HepG2 (cell line): ENCODE results near the gene ZBTB7C. TPM values are rescaled to one million over a fixed set of nuclear protein-coding genes. Genes with fewer than 3 reads are reported as not detected.

Experiments
- ATAC-seq: fragments of 200-7000 bp; cut with Tn5 transposase; 3 replicates; pipeline ENCODE4 v1.9.1; 2020; ENCODE audit warnings: mild to moderate bottlenecking, moderate library complexity
- BruUV-seq: library from RNA; stranded (reverse); fragments of 400-500 nt; replicated peaks from 2 replicates; lab custom pipeline; 2021; lab: Mats Ljungman, UMichigan
- CTCF ChIA-PET: fragments of 300-600 bp; formaldehyde crosslinking; extraction: SDS; loops from one replicate; lab custom pipeline; 2021; ENCODE audit warnings: low total read pairs, inconsistent platforms, low intra/inter-chr PET ratio; lab: Yijun Ruan, JAX
- POLR2A ChIA-PET: fragments of 350-600 bp; sonication (Branson Sonifier 250); formaldehyde crosslinking; loops from one replicate; lab custom pipeline; 2020; ENCODE audit warnings: antibody characterized with exemption, inconsistent platforms; lab: Yijun Ruan, JAX
- DNase-seq: peaks from one replicate; pipeline ENCODE4 v3.0.0-alpha.2; 2015; ENCODE audit warnings: low spot score
- FAIRE-seq: peaks from 3 replicates; lab custom pipeline; 2011; peaks lifted over from hg19 to GRCh38; lab: Jason Lieb, UNC
- H2AFZ ChIP-seq: one replicate; pipeline ENCODE4 v1.6.1; 2011; ENCODE audit warnings: low read length, inconsistent platforms
- H3K27ac ChIP-seq: fragments of 300-600 bp; 3 replicates; pipeline ENCODE4 v1.8.0; 2011; ENCODE audit warnings: mixed run types, mild to moderate bottlenecking, mixed read lengths, low read length, inconsistent platforms; ENCODE audit not compliant: insufficient read depth; ENCODE audit errors: extremely low read length
- H3K27me3 ChIP-seq, 2 experiments: fragments of 200-600 bp in 1 of 2; 2 replicates in 1 of 2; 3 replicates in 1 of 2; pipeline versions ENCODE4 v1.6.0 to v1.8.0; 2011; ENCODE audit warnings: low read length in 2 of 2, mild to moderate bottlenecking in 2 of 2, moderate library complexity in 2 of 2, inconsistent platforms in 1 of 2; ENCODE audit not compliant: insufficient read depth in 2 of 2, control insufficient read depth in 1 of 2
- H3K36me3 ChIP-seq, 2 experiments: fragments of 200-600 bp in 1 of 2; replicated peaks in 1 of 2; 2 replicates in 1 of 2; 3 replicates in 1 of 2; pipeline versions ENCODE4 v1.5.1 to v1.8.0; 2011; ENCODE audit warnings: low read length in 2 of 2, inconsistent platforms in 1 of 2; ENCODE audit not compliant: insufficient read depth in 2 of 2, control insufficient read depth in 1 of 2
- H3K4me1 ChIP-seq: 2 replicates; pipeline ENCODE4 v1.5.1; 2012; ENCODE audit warnings: low read length, inconsistent platforms; ENCODE audit not compliant: insufficient read depth
- H3K4me2 ChIP-seq: 2 replicates; pipeline ENCODE4 v1.6.0; 2011; ENCODE audit warnings: low read depth, low read length, inconsistent platforms
- H3K4me3 ChIP-seq, 3 experiments: fragments of 200-600 bp in 1 of 3; sonication (generic), shearing (Covaris generic) in 1 of 3; replicated peaks in 1 of 3; 2 replicates each; pipeline ENCODE4 v1.5.1; 2011 to 2016; ENCODE audit warnings: low read length in 3 of 3, inconsistent platforms in 2 of 3, low read depth in 2 of 3, mild to moderate bottlenecking in 2 of 3, control low read depth in 1 of 3, mixed read lengths in 1 of 3; ENCODE audit not compliant: insufficient read depth in 1 of 3
- H3K79me2 ChIP-seq: one replicate; pipeline ENCODE4 v1.6.1; 2011; ENCODE audit warnings: low read length, inconsistent platforms; ENCODE audit not compliant: insufficient read depth
- H3K9ac ChIP-seq: 2 replicates; pipeline ENCODE4 v1.6.0; 2011; ENCODE audit warnings: mild to moderate bottlenecking, low read depth, low read length, inconsistent platforms; ENCODE audit not compliant: insufficient read depth
- H3K9me3 ChIP-seq: 2 replicates; pipeline ENCODE4 v1.5.1; 2012; ENCODE audit warnings: mild to moderate bottlenecking, low read length
- H4K20me1 ChIP-seq: 2 replicates; pipeline ENCODE4 v1.6.0; 2011; ENCODE audit warnings: inconsistent platforms, mild to moderate bottlenecking, low read length, moderate library complexity; ENCODE audit not compliant: insufficient read depth
- DR1 ChIP-seq: sonication (generic); formaldehyde crosslinking; IDR thresholded peaks from 2 replicates; pipeline ENCODE4 v1.8.0; 2021; ENCODE audit warnings: mild to moderate bottlenecking, missing genetic modification reagents, inconsistent platforms
- MIER3 ChIP-seq: IDR thresholded peaks from 2 replicates; pipeline ENCODE4 v1.6.1; 2016; ENCODE audit warnings: missing compliant biosample characterization, borderline replicate concordance
- POLR2G ChIP-seq: fragments of 200-400 bp; formaldehyde crosslinking; IDR thresholded peaks from 2 replicates; pipeline ENCODE4 v1.6.1; 2018; ENCODE audit warnings: mild to moderate bottlenecking, low read depth, low read length, moderate library complexity
- SP4 ChIP-seq: sonication (generic); formaldehyde crosslinking; IDR thresholded peaks from 2 replicates; pipeline ENCODE4 v1.8.1; 2023; ENCODE audit warnings: mild to moderate bottlenecking, missing genetic modification reagents
- WIZ ChIP-seq: sonication (generic); formaldehyde crosslinking; IDR thresholded peaks from 2 replicates; pipeline ENCODE4 v1.5.1; 2020; ENCODE audit warnings: mild to moderate bottlenecking, missing genetic modification reagents
- ZBTB7B ChIP-seq: sonication (generic); formaldehyde crosslinking; IDR thresholded peaks from 2 replicates; pipeline ENCODE4 v1.4.0; 2020; ENCODE audit warnings: missing genetic modification reagents
- ZNF678 ChIP-seq: sonication (generic); formaldehyde crosslinking; IDR thresholded peaks from 2 replicates; pipeline ENCODE4 v1.4.0; 2020; ENCODE audit warnings: mild to moderate bottlenecking, missing genetic modification reagents
- WGBS: methylation state at CpG from one replicate; pipeline ENCODE4 v1.1.6; 2017; ENCODE audit warnings: low lambda C conversion rate; 5-methylcytosine and 5-hydroxymethylcytosine counted together
- in situ Hi-C: cut with HindIII; loops from 2 replicates; pipeline ENCODE4 v1.10.0; 2017; ENCODE audit warnings: low pct_unique_long_range_greater_than_20kb; ENCODE audit not compliant: extremely low pct_ligation_motif_present
- intact Hi-C: fragments of 100-400 bp; cut with micrococcal nuclease; formaldehyde crosslinking; loops from one replicate; pipeline ENCODE4 v1.10.0; 2022; ENCODE audit not compliant: unreplicated experiment
- polyA plus RNA-seq, 8 experiments: library from polyadenylated mRNA; depleted of rRNA in 3 of 8; stranded (reverse) in 7 of 8; unstranded in 1 of 8; fragments of >200 nt; fragmentation: Illumina TruSeq in 4 of 8; extraction: Trizol in 4 of 8; gene quantifications; 2 replicates each; pipeline versions ENCODE4 v1.2.1 to v1.2.3, GENCODE V29; 2011 to 2016; ENCODE audit warnings: low read depth in 4 of 8, missing spikeins in 1 of 8, mixed read lengths in 1 of 8; ENCODE audit not compliant: insufficient read depth in 1 of 8
- total RNA-seq, 5 experiments: library from RNA; depleted of rRNA; stranded (reverse); fragments of >200 nt; fragmentation: Illumina TruSeq; extraction: Trizol; gene quantifications; 2 replicates each; pipeline ENCODE4 v1.2.3, GENCODE V29; 2016; ENCODE audit warnings: low read depth in 1 of 5
- TF ChIP-seq, protein P1 (sequence below): sonication (generic); formaldehyde crosslinking; IDR thresholded peaks from 2 replicates; pipeline ENCODE4 v1.4.0; 2020; ENCODE audit warnings: missing genetic modification reagents, borderline replicate concordance
- TF ChIP-seq, protein P2 (sequence below), 2 experiments: fragments of 450-650 bp in 1 of 2; sonication (generic) in 1 of 2; formaldehyde crosslinking in 1 of 2; IDR thresholded peaks; 2 replicates each; pipeline versions ENCODE4 v1.6.1 to v1.8.0; 2016 to 2022; ENCODE audit warnings: antibody characterized with exemption in 1 of 2, mild to moderate bottlenecking in 1 of 2, missing genetic modification reagents in 1 of 2

ZBTB7C gene
- total and polyA plus RNA-seq, 2 of the 13 experiments (the other 11 are each of a cell fraction or from before 2014, with no cell fraction given) = 0.01 to 0.04 TPM

DNA sequence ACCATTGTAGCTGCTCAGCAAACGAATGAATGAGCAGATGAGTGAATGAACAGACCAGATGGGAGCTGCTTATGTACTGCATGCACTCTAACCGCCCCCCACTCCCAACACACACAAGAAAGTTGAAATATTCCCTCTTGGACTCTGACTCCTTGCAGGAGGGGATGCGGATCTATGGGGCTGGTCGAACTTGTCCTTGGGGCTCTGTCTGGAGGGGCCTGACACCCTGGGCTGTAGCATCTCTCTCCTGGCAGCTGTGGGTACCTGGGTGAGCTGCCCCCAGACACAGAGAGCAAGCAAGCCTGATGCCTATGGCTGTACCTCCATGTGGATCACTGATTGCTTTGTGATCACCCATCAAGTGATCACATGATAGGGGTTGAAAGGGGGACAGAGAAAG, 286.4 kb downstream of the ZBTB7C start:
- H3K9me3 ChIP-seq = no peaks in the 10 kb centered on the region
- FAIRE-seq (no peak), DNase-seq (no peak), ATAC-seq (no peak)
- no peaks in the 10 kb centered on the region for H3K36me3 ChIP-seq
- H3K27me3 ChIP-seq = peaks cover 4% of the 10 kb centered on the region in 2 experiments; a peak in 3 of 5 replicates
- H3K4me2 ChIP-seq = no peak overlapping the region
- POLR2A ChIA-PET = no interaction called here
- no peaks in the 10 kb centered on the region for H3K4me1 ChIP-seq
- H3K9ac ChIP-seq = no peak overlapping the region
- TF ChIP-seq MIER3 (CRISPR knock-in tag) = no peak
- TF ChIP-seq, protein P1, sequence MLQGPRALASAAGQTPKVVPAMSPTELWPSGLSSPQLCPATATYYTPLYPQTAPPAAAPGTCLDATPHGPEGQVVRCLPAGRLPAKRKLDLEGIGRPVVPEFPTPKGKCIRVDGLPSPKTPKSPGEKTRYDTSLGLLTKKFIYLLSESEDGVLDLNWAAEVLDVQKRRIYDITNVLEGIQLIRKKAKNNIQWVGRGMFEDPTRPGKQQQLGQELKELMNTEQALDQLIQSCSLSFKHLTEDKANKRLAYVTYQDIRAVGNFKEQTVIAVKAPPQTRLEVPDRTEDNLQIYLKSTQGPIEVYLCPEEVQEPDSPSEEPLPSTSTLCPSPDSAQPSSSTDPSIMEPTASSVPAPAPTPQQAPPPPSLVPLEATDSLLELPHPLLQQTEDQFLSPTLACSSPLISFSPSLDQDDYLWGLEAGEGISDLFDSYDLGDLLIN (CRISPR knock-in tag) = no peak
- TF ChIP-seq POLR2G = no peak
- TF ChIP-seq, protein P2, sequence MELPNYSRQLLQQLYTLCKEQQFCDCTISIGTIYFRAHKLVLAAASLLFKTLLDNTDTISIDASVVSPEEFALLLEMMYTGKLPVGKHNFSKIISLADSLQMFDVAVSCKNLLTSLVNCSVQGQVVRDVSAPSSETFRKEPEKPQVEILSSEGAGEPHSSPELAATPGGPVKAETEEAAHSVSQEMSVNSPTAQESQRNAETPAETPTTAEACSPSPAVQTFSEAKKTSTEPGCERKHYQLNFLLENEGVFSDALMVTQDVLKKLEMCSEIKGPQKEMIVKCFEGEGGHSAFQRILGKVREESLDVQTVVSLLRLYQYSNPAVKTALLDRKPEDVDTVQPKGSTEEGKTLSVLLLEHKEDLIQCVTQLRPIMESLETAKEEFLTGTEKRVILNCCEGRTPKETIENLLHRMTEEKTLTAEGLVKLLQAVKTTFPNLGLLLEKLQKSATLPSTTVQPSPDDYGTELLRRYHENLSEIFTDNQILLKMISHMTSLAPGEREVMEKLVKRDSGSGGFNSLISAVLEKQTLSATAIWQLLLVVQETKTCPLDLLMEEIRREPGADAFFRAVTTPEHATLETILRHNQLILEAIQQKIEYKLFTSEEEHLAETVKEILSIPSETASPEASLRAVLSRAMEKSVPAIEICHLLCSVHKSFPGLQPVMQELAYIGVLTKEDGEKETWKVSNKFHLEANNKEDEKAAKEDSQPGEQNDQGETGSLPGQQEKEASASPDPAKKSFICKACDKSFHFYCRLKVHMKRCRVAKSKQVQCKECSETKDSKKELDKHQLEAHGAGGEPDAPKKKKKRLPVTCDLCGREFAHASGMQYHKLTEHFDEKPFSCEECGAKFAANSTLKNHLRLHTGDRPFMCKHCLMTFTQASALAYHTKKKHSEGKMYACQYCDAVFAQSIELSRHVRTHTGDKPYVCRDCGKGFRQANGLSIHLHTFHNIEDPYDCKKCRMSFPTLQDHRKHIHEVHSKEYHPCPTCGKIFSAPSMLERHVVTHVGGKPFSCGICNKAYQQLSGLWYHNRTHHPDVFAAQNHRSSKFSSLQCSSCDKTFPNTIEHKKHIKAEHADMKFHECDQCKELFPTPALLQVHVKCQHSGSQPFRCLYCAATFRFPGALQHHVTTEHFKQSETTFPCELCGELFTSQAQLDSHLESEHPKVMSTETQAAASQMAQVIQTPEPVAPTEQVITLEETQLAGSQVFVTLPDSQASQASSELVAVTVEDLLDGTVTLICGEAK (IDR thresholded peaks at IDR 0.05) = no peak
- TF ChIP-seq, protein P2 (CRISPR knock-in tag; IDR thresholded peaks at IDR 0.05) = no peak
- TF ChIP-seq SP4 = no peak
- no peak for TF ChIP-seq ZNF678
- no peak for TF ChIP-seq ZBTB7B (CRISPR knock-in tag)
- TF ChIP-seq DR1 (CRISPR knock-in tag) = no peak
- TF ChIP-seq WIZ (CRISPR knock-in tag) = no peak
- H2AFZ ChIP-seq = no peak overlapping the region
- CTCF ChIA-PET = no interaction called here
- H3K79me2 ChIP-seq = no peaks in the 10 kb centered on the region
- WGBS = 0% methylated on average over 1 of the region's 4 CpGs
- no peak overlapping the region for H3K4me3 ChIP-seq
- no peaks in the 10 kb centered on the region for H4K20me1 ChIP-seq
- in situ Hi-C loops = no loop called here
- H3K27ac ChIP-seq = no peak overlapping the region
- BruUV-seq = no TSS peak
- intact Hi-C loops = no loop called here
